Liver (tissue), 9 donors: ENCODE measurements around the gene SLC25A10. TPM values are rescaled to one million over a fixed set of nuclear protein-coding genes. Genes with fewer than 3 reads are reported as not detected.

Source experiments
- DNase-seq: peaks from one replicate; pipeline ENCODE4 v3.0.0-alpha.2; 2017; ENCODE audit warnings: low spot score
- H3K27ac ChIP-seq, 2 donors: one replicate each; pipeline ENCODE4 v1.7.0; 2013; ENCODE audit warnings: inconsistent platforms in 2 of 2, low read length in 2 of 2, control low read depth in 1 of 2, low read depth in 1 of 2, mild to moderate bottlenecking in 1 of 2
- H3K27me3 ChIP-seq, 4 donors: one replicate each; pipeline versions ENCODE4 v1.6.1 to v1.7.0; 2013; ENCODE audit warnings: low read length in 3 of 4, inconsistent platforms in 1 of 4, mild to moderate bottlenecking in 1 of 4, moderate library complexity in 1 of 4; ENCODE audit not compliant: control insufficient read depth in 4 of 4, insufficient read depth in 4 of 4
- H3K36me3 ChIP-seq, 4 donors: one replicate each; pipeline versions ENCODE4 v1.6.1 to v1.7.0; 2013; ENCODE audit warnings: low read length in 3 of 4, mild to moderate bottlenecking in 3 of 4, low read depth in 1 of 4, moderate library complexity in 1 of 4; ENCODE audit not compliant: control insufficient read depth in 4 of 4, insufficient read depth in 3 of 4
- H3K4me1 ChIP-seq, 4 donors: one replicate each; pipeline versions ENCODE4 v1.6.1 to v1.7.0; 2013; ENCODE audit warnings: low read length in 3 of 4, mild to moderate bottlenecking in 3 of 4, moderate library complexity in 1 of 4; ENCODE audit not compliant: control insufficient read depth in 4 of 4, insufficient read depth in 4 of 4
- H3K4me3 ChIP-seq, 3 donors: one replicate each; pipeline versions ENCODE4 v1.6.1 to v1.7.0; 2013; ENCODE audit warnings: low read length in 3 of 3, control low read depth in 1 of 3, low read depth in 1 of 3, mild to moderate bottlenecking in 1 of 3
- H3K9ac ChIP-seq, 2 donors: one replicate each; pipeline ENCODE4 v1.7.0; 2013; ENCODE audit warnings: low read length in 2 of 2, mild to moderate bottlenecking in 2 of 2, moderate library complexity in 2 of 2, control low read depth in 1 of 2, low read depth in 1 of 2
- H3K9me3 ChIP-seq, 4 donors: one replicate each; pipeline versions ENCODE4 v1.6.1 to v1.7.0; 2013; ENCODE audit warnings: low read length in 3 of 4; ENCODE audit not compliant: control insufficient read depth in 4 of 4
- ATF3 ChIP-seq: IDR thresholded peaks from 2 replicates; pipeline ENCODE4 v1.6.1; 2016; ENCODE audit warnings: antibody characterized with exemption
- CTCF ChIP-seq: fragments of 150-350 bp; IDR thresholded peaks from 2 replicates; pipeline ENCODE4 v1.5.1; 2017; ENCODE audit warnings: improper control_type of control experiment, low read depth, low read length; ENCODE audit not compliant: missing input control
- EGR1 ChIP-seq, 2 donors: IDR thresholded peaks; 2 replicates each; pipeline ENCODE4 v1.6.1; 2016 to 2018; ENCODE audit warnings: antibody characterized with exemption in 2 of 2, low read depth in 2 of 2
- FOXA1 ChIP-seq: IDR thresholded peaks from 2 replicates; pipeline ENCODE4 v1.6.1; 2016; ENCODE audit warnings: antibody characterized with exemption
- FOXA2 ChIP-seq: IDR thresholded peaks from 2 replicates; pipeline ENCODE4 v1.6.1; 2016; ENCODE audit warnings: antibody characterized with exemption
- GABPA ChIP-seq, 2 donors: IDR thresholded peaks in 1 of 2; conservative IDR thresholded peaks in 1 of 2; 2 replicates each; pipeline ENCODE4 v1.6.1; 2016; ENCODE audit warnings: antibody characterized with exemption in 2 of 2, mild to moderate bottlenecking in 1 of 2, moderate library complexity in 1 of 2
- HNF4A ChIP-seq, 2 donors: conservative IDR thresholded peaks; 2 replicates each; pipeline ENCODE4 v1.6.1; 2016; ENCODE audit warnings: antibody characterized with exemption in 2 of 2, mild to moderate bottlenecking in 2 of 2
- HNF4G ChIP-seq: IDR thresholded peaks from 2 replicates; pipeline ENCODE4 v1.6.1; 2016; ENCODE audit warnings: antibody characterized with exemption
- MAX ChIP-seq: IDR thresholded peaks from 2 replicates; pipeline ENCODE4 v1.6.1; 2016; ENCODE audit warnings: antibody characterized with exemption
- NR2F2 ChIP-seq: IDR thresholded peaks from 2 replicates; pipeline ENCODE4 v1.6.1; 2016; ENCODE audit warnings: antibody characterized with exemption
- RAD21 ChIP-seq, 2 donors: IDR thresholded peaks; 2 replicates each; pipeline ENCODE4 v1.6.1; 2016; ENCODE audit warnings: antibody characterized with exemption in 2 of 2, mild to moderate bottlenecking in 2 of 2
- RXRA ChIP-seq, 2 donors: IDR thresholded peaks; 2 replicates each; pipeline ENCODE4 v1.6.1; 2017 to 2018; ENCODE audit warnings: antibody characterized with exemption in 2 of 2, mild to moderate bottlenecking in 1 of 2
- SP1 ChIP-seq: IDR thresholded peaks from 2 replicates; pipeline ENCODE4 v1.6.1; 2018; ENCODE audit warnings: antibody characterized with exemption, mild to moderate bottlenecking
- TAF1 ChIP-seq: conservative IDR thresholded peaks from 2 replicates; pipeline ENCODE4 v1.6.1; 2016; ENCODE audit warnings: antibody characterized with exemption, mild to moderate bottlenecking
- YY1 ChIP-seq: IDR thresholded peaks from 2 replicates; pipeline ENCODE4 v1.6.1; 2016; ENCODE audit warnings: antibody characterized with exemption, mild to moderate bottlenecking
- WGBS: extraction: QIAGEN DNeasy Blood & Tissue Kit; methylation state at CpG from one replicate; pipeline ENCODE4 v1.1.7; 2013; 5-methylcytosine and 5-hydroxymethylcytosine counted together
- polyA plus RNA-seq, 2 donors: library from polyadenylated mRNA; stranded (reverse) in 1 of 2; unstranded in 1 of 2; fragments of 200-250 nt in 1 of 2; fragments of >200 nt in 1 of 2; fragmentation: Nextera tagmentation in 1 of 2; extraction: Ambion mirVana in 1 of 2; gene quantifications; one replicate each; pipeline versions ENCODE4 v1.2.1 to v1.2.3, GENCODE V29; 2013 to 2015
- total RNA-seq, 2 donors: library from RNA; depleted of rRNA; stranded (reverse); fragments of >200 nt; gene quantifications; one replicate each; pipeline ENCODE4 v1.2.3, GENCODE V29; 2014
- TF ChIP-seq, protein P1 (sequence below): IDR thresholded peaks from 2 replicates; pipeline ENCODE4 v1.6.1; 2016; ENCODE audit warnings: antibody characterized with exemption
- donor health status: healthy.
- donor health status: healthy.
- donor health status: healthy.
- donor health status: healthy.
- donor health status: healthy.

Gene SLC25A10
- total and polyA plus RNA-seq, 4 donors: 19.8 to 54.6 (median 44.0) TPM

GRCh38 chr17:81719410-81720266, 7.6 kb downstream of the SLC25A10 start:
- WGBS: 66% methylated on average over 32 of the region's 33 CpGs
- H3K27ac ChIP-seq: no peak overlapping the region
- H3K9ac ChIP-seq: no peak overlapping the region
- H3K4me1 ChIP-seq: peaks cover 12 to 58% (median 41%) of the 10 kb centered on the region in 4 donors
- H3K4me3 ChIP-seq: no peak overlapping the region
- TF ChIP-seq NR2F2 (no peak), FOXA2 (no peak), SP1 (no peak), CTCF (no peak), HNF4G (no peak), TAF1 (no peak), YY1 (no peak), EGR1 (IDR thresholded peaks at IDR 0.05; ENCODE audit: low read depth in 2 of 2) (no peak), ATF3 (no peak), FOXA1 (no peak), HNF4A (conservative IDR thresholded peaks at IDR 0.05) (no peak), MAX (no peak), RAD21 (IDR thresholded peaks at IDR 0.05) (no peak), GABPA (IDR thresholded peaks at IDR 0.05 in 1 of 2, conservative IDR thresholded peaks at IDR 0.05 in 1 of 2) (no peak)
- TF ChIP-seq, protein P1, sequence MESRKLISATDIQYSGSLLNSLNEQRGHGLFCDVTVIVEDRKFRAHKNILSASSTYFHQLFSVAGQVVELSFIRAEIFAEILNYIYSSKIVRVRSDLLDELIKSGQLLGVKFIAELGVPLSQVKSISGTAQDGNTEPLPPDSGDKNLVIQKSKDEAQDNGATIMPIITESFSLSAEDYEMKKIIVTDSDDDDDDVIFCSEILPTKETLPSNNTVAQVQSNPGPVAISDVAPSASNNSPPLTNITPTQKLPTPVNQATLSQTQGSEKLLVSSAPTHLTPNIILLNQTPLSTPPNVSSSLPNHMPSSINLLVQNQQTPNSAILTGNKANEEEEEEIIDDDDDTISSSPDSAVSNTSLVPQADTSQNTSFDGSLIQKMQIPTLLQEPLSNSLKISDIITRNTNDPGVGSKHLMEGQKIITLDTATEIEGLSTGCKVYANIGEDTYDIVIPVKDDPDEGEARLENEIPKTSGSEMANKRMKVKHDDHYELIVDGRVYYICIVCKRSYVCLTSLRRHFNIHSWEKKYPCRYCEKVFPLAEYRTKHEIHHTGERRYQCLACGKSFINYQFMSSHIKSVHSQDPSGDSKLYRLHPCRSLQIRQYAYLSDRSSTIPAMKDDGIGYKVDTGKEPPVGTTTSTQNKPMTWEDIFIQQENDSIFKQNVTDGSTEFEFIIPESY: no peak
- no peaks in the 10 kb centered on the region for H3K27me3 ChIP-seq
- no peak for DNase-seq
- peaks cover 0 to 7% (median 4%) of the 10 kb centered on the region in 4 donors for H3K36me3 ChIP-seq
- H3K9me3 ChIP-seq: no peaks in the 10 kb centered on the region

GRCh38 chr17:81720267-81721071, 8.4 kb downstream of the SLC25A10 start:
- 89% methylated on average over 33 of the region's 33 CpGs for WGBS
- no peak overlapping the region for H3K4me3 ChIP-seq
- no peak overlapping the region for H3K27ac ChIP-seq
- H3K27me3 ChIP-seq: no peaks in the 10 kb centered on the region
- no peak overlapping the region for H3K9ac ChIP-seq
- H3K36me3 ChIP-seq: peaks cover 0 to 7% (median 4%) of the 10 kb centered on the region in 4 donors
- peaks cover 10 to 51% (median 36%) of the 10 kb centered on the region in 4 donors for H3K4me1 ChIP-seq
- TF ChIP-seq HNF4G (no peak), FOXA2 (no peak), HNF4A (conservative IDR thresholded peaks at IDR 0.05) (no peak), CTCF (no peak), RXRA (IDR thresholded peaks at IDR 0.05) (no peak), ATF3 (no peak)
- no peaks in the 10 kb centered on the region for H3K9me3 ChIP-seq
- no peak for DNase-seq
